HG03460 (cell line): Measurements from ENCODE around the gene TXNRD2.
"Not testable (repeated sequence)": the region's sequence is repeated elsewhere in the genome, so short reads cannot be mapped to it uniquely, and the experiment has no call there.

Experiments used
- ATAC-seq: cut with Tn5 transposase; IDR thresholded peaks from one replicate; pipeline ENCODE4 v1.9.1; 2021; ENCODE audit not compliant: unreplicated experiment

TXNRD2 gene

GRCh38 chr22:19951346-19951745 lies 9.7 kb upstream of the TXNRD2 start:
- no peak for ATAC-seq

- no peak for ATAC-seq
These were observed 6.6 kb upstream of the TXNRD2 start for GRCh38 chr22:19948057-19948760.

GRCh38 chr22:19943082-19944026 lies 1.7 kb upstream of the TXNRD2 start:
- ATAC-seq, result no peak

GRCh38 chr22:19942157-19943081 lies 801 bp upstream of the TXNRD2 start:
- no peak for ATAC-seq

GRCh38 chr22:19940536-19941364 lies 868 bp downstream of the TXNRD2 start:
- no peak for ATAC-seq

GRCh38 chr22:19937616-19938473 lies 3.8 kb downstream of the TXNRD2 start:
- no peak for ATAC-seq

- no peak for ATAC-seq
These were observed 5.1 kb downstream of the TXNRD2 start for GRCh38 chr22:19936513-19936912.

GRCh38 chr22:19935123-19935718 lies 6.4 kb downstream of the TXNRD2 start:
- not testable (repeated sequence) for ATAC-seq

GRCh38 chr22:19933341-19934241 lies 8.0 kb downstream of the TXNRD2 start:
- ATAC-seq, result no peak

GRCh38 chr22:19932367-19933206 lies 9.0 kb downstream of the TXNRD2 start:
- ATAC-seq, result no peak

- ATAC-seq, result no peak
These were observed 10.1 kb downstream of the TXNRD2 start for GRCh38 chr22:19931514-19931913.

GRCh38 chr22:19930551-19931486 lies 10.8 kb downstream of the TXNRD2 start:
- no peak for ATAC-seq

GRCh38 chr22:19929586-19930550 lies 11.8 kb downstream of the TXNRD2 start:
- ATAC-seq, result no peak

- no peak for ATAC-seq
These were observed 13.4 kb downstream of the TXNRD2 start for GRCh38 chr22:19928207-19928606.

- no peak for ATAC-seq
These were observed 13.9 kb downstream of the TXNRD2 start for GRCh38 chr22:19927696-19928095.
